ENCODE results near the gene THBD. TPM values are rescaled to one million over a fixed set of nuclear protein-coding genes. Genes with fewer than 3 reads are reported as not detected.

THBD gene
- total and polyA plus RNA-seq, 2 experiments from 2014 or later: 50.1 to 79.6 TPM

- TF ChIP-seq EZH2 (IDR thresholded peaks at IDR 0.05; ENCODE audit: borderline replicate concordance) (no peak), CTCF (IDR thresholded peaks at IDR 0.05; ENCODE audit: poor library complexity) (peak; percentile 94), EZH2phosphoT487 (IDR thresholded peaks at IDR 0.05; ENCODE audit: low read depth, severe bottlenecking, unreplicated experiment) (no peak)
- peak overlapping the region; percentile 64 for H3K4me3 ChIP-seq
- 4% methylated on average over 45 of the region's 46 CpGs for WGBS (ENCODE audit: low lambda C conversion rate, missing lambda C conversion rate)
- H3K79me2 ChIP-seq: peaks cover 7% of the 10 kb centered on the region
- peak; percentile 93 for DNase-seq (ENCODE audit: low spot score)
- peak overlapping the region; percentile 79 for H3K27ac ChIP-seq
- H3K9me2 ChIP-seq (replicated peaks; ENCODE audit: insufficient read depth): no peaks in the 10 kb centered on the region
- no peaks in the 10 kb centered on the region for H3K9me3 ChIP-seq (ENCODE audit: low read depth)
- peak overlapping the region; percentile 72 for H2AFZ ChIP-seq
- peak overlapping the region; percentile 97 for H3K4me2 ChIP-seq
- peaks cover 30% of the 10 kb centered on the region for H3K4me1 ChIP-seq (ENCODE audit: insufficient read depth)
- no peaks in the 10 kb centered on the region for H3K36me3 ChIP-seq (replicated peaks; ENCODE audit: insufficient read depth, low read depth)
- peaks cover 14% of the 10 kb centered on the region for H3K27me3 ChIP-seq
- no peaks in the 10 kb centered on the region for H4K20me1 ChIP-seq (ENCODE audit: insufficient read depth, poor library complexity, severe bottlenecking)
Observed at GRCh38 chr20:23050847-23051627, 1.6 kb upstream of the THBD start.

- peak overlapping the region; percentile 64 for H3K4me3 ChIP-seq
- under 1% methylated on average over 45 of the region's 48 CpGs for WGBS (ENCODE audit: low lambda C conversion rate, missing lambda C conversion rate)
Observed at GRCh38 chr20:23050076-23050838, 785 bp upstream of the THBD start.

More at GRCh38 chr20:23050076-23050838, 785 bp upstream of the THBD start:
- TF ChIP-seq EZH2phosphoT487 (IDR thresholded peaks at IDR 0.05; ENCODE audit: low read depth, severe bottlenecking, unreplicated experiment) (no peak), EZH2 (IDR thresholded peaks at IDR 0.05; ENCODE audit: borderline replicate concordance) (no peak), CTCF (IDR thresholded peaks at IDR 0.05; ENCODE audit: poor library complexity) (no peak)
- peak overlapping the region; percentile 79 for H3K27ac ChIP-seq
- no peaks in the 10 kb centered on the region for H4K20me1 ChIP-seq (ENCODE audit: insufficient read depth, poor library complexity, severe bottlenecking)
- peak overlapping the region; percentile 97 for H3K4me2 ChIP-seq
- peak overlapping the region; percentile 5 for H2AFZ ChIP-seq
- no peaks in the 10 kb centered on the region for H3K9me3 ChIP-seq (ENCODE audit: low read depth)
- H3K79me2 ChIP-seq: peaks cover 7% of the 10 kb centered on the region
- peaks cover 30% of the 10 kb centered on the region for H3K4me1 ChIP-seq (ENCODE audit: insufficient read depth)
- H3K36me3 ChIP-seq (replicated peaks; ENCODE audit: insufficient read depth, low read depth): no peaks in the 10 kb centered on the region
- peak; percentile 62 for DNase-seq (ENCODE audit: low spot score)
- H3K27me3 ChIP-seq: peaks cover 14% of the 10 kb centered on the region
- H3K9me2 ChIP-seq (replicated peaks; ENCODE audit: insufficient read depth): no peaks in the 10 kb centered on the region
